T-helper 2 cell treated with Interferon-gamma antibody and Interleukin-4, amounts not matched to agents 5 μg/mL and 100 μg/mL, for 36 hours (primary cell): ENCODE results near the gene PLAAT2.
"Not testable (repeated sequence)": the region's sequence is repeated elsewhere in the genome, so short reads cannot be mapped to it uniquely, and the experiment has no call there.

Experiments
- DNase-seq: peaks from one replicate; pipeline ENCODE4 v3.0.0; 2021; ENCODE audit warnings: low spot score
- H3K27ac Mint-ChIP-seq: one replicate; pipeline ENCODE4 v1.8.0; 2021; ENCODE audit warnings: mild to moderate bottlenecking, mixed read lengths
- H3K27me3 Mint-ChIP-seq: one replicate; pipeline ENCODE4 v1.8.0; 2021; ENCODE audit warnings: low read depth, mixed read lengths
- H3K36me3 Mint-ChIP-seq: one replicate; pipeline ENCODE4 v1.8.0; 2021; ENCODE audit warnings: low read depth, mixed read lengths
- H3K4me1 Mint-ChIP-seq: one replicate; pipeline ENCODE4 v1.8.0; 2021; ENCODE audit warnings: low read depth, mixed read lengths
- H3K4me3 Mint-ChIP-seq: one replicate; pipeline ENCODE4 v1.8.0; 2022; ENCODE audit warnings: mild to moderate bottlenecking, moderate library complexity, mixed read lengths
- H3K9me3 Mint-ChIP-seq: one replicate; pipeline ENCODE4 v1.8.0; 2021; ENCODE audit warnings: mixed read lengths

PLAAT2 gene

GRCh38 chr11:63529373-63529772, 33.8 kb downstream of the PLAAT2 start:
- H3K4me1 Mint-ChIP-seq: peaks cover 46% of the 10 kb centered on the region
- H3K36me3 Mint-ChIP-seq: not testable (repeated sequence)

GRCh38 chr11:63528729-63529278, 34.4 kb downstream of the PLAAT2 start:
- DNase-seq, H3K36me3 Mint-ChIP-seq, H3K27me3 Mint-ChIP-seq, H3K9me3 Mint-ChIP-seq, H3K27ac Mint-ChIP-seq, H3K4me3 Mint-ChIP-seq: not testable (repeated sequence)
- H3K4me1 Mint-ChIP-seq: peaks cover 40% of the 10 kb centered on the region

More at GRCh38 chr11:63529373-63529772, 33.8 kb downstream of the PLAAT2 start:
- not testable (repeated sequence) for H3K27me3 Mint-ChIP-seq, H3K4me3 Mint-ChIP-seq, H3K9me3 Mint-ChIP-seq, DNase-seq, H3K27ac Mint-ChIP-seq

GRCh38 chr11:63528156-63528555, 35.0 kb downstream of the PLAAT2 start:
- H3K4me1 Mint-ChIP-seq: peaks cover 33% of the 10 kb centered on the region
- not testable (repeated sequence) for DNase-seq, H3K27ac Mint-ChIP-seq, H3K27me3 Mint-ChIP-seq, H3K4me3 Mint-ChIP-seq, H3K36me3 Mint-ChIP-seq
- H3K9me3 Mint-ChIP-seq: peaks cover 12% of the 10 kb centered on the region

GRCh38 chr11:63527667-63528066, 35.5 kb downstream of the PLAAT2 start:
- Mint-ChIP-seq H3K4me3 (no peak overlapping the region), H3K27me3 (peaks cover 7% of the 10 kb centered on the region), H3K27ac (no peak overlapping the region), H3K4me1 (peaks cover 29% of the 10 kb centered on the region), H3K36me3 (peaks cover 3% of the 10 kb centered on the region), H3K9me3 (peaks cover 14% of the 10 kb centered on the region)
- no peak for DNase-seq

- Mint-ChIP-seq H3K27me3 (peaks cover 21% of the 10 kb centered on the region), H3K9me3 (peaks cover 20% of the 10 kb centered on the region), H3K27ac (no peak overlapping the region), H3K4me1 (peaks cover 10% of the 10 kb centered on the region), H3K36me3 (peaks cover 3% of the 10 kb centered on the region), H3K4me3 (no peak overlapping the region)
- DNase-seq: no peak
These were observed 40.0 kb downstream of the PLAAT2 start for GRCh38 chr11:63523151-63523550.

- H3K9me3 Mint-ChIP-seq: peaks cover 20% of the 10 kb centered on the region
- no peak overlapping the region for H3K4me3 Mint-ChIP-seq
- peaks cover 9% of the 10 kb centered on the region for H3K4me1 Mint-ChIP-seq
- DNase-seq: no peak
- H3K36me3 Mint-ChIP-seq: peaks cover 3% of the 10 kb centered on the region
- no peak overlapping the region for H3K27ac Mint-ChIP-seq
- peaks cover 21% of the 10 kb centered on the region for H3K27me3 Mint-ChIP-seq
These were observed 41.3 kb downstream of the PLAAT2 start for GRCh38 chr11:63521896-63522295.

GRCh38 chr11:63520606-63521170, 42.5 kb downstream of the PLAAT2 start:
- Mint-ChIP-seq H3K4me1 (peaks cover 9% of the 10 kb centered on the region), H3K9me3 (peaks cover 20% of the 10 kb centered on the region), H3K27me3 (peaks cover 21% of the 10 kb centered on the region), H3K4me3 (no peak overlapping the region), H3K27ac (no peak overlapping the region), H3K36me3 (peaks cover 3% of the 10 kb centered on the region)
- no peak for DNase-seq

GRCh38 chr11:63518548-63518947, 44.6 kb downstream of the PLAAT2 start:
- H3K27ac Mint-ChIP-seq: peak overlapping the region; percentile 7
- peak overlapping the region; percentile 2 for H3K4me3 Mint-ChIP-seq
- peaks cover 11% of the 10 kb centered on the region for H3K9me3 Mint-ChIP-seq
- H3K27me3 Mint-ChIP-seq: peaks cover 19% of the 10 kb centered on the region
- H3K36me3 Mint-ChIP-seq: peaks cover 2% of the 10 kb centered on the region
- peaks cover 9% of the 10 kb centered on the region for H3K4me1 Mint-ChIP-seq
- DNase-seq: no peak

- H3K9me3 Mint-ChIP-seq: peaks cover 6% of the 10 kb centered on the region
- no peak overlapping the region for H3K27ac Mint-ChIP-seq
- H3K4me1 Mint-ChIP-seq: peaks cover 9% of the 10 kb centered on the region
- H3K4me3 Mint-ChIP-seq: no peak overlapping the region
- no peak for DNase-seq
- peaks cover 14% of the 10 kb centered on the region for H3K27me3 Mint-ChIP-seq
- H3K36me3 Mint-ChIP-seq: no peaks in the 10 kb centered on the region
These were observed 46.0 kb downstream of the PLAAT2 start for GRCh38 chr11:63517156-63517555.

- H3K27ac Mint-ChIP-seq: no peak overlapping the region
- DNase-seq: no peak
- peaks cover 9% of the 10 kb centered on the region for H3K4me1 Mint-ChIP-seq
- H3K27me3 Mint-ChIP-seq: peaks cover 11% of the 10 kb centered on the region
- H3K4me3 Mint-ChIP-seq: no peak overlapping the region
- peaks cover 6% of the 10 kb centered on the region for H3K9me3 Mint-ChIP-seq
- H3K36me3 Mint-ChIP-seq: no peaks in the 10 kb centered on the region
These were observed 47.1 kb downstream of the PLAAT2 start for GRCh38 chr11:63516109-63516508.

GRCh38 chr11:63512816-63513215, 50.4 kb downstream of the PLAAT2 start:
- H3K4me1 Mint-ChIP-seq: peaks cover 1% of the 10 kb centered on the region
- no peak for DNase-seq
- no peak overlapping the region for H3K27ac Mint-ChIP-seq
- H3K4me3 Mint-ChIP-seq: no peak overlapping the region
- H3K27me3 Mint-ChIP-seq: no peaks in the 10 kb centered on the region
- H3K9me3 Mint-ChIP-seq: no peaks in the 10 kb centered on the region
- no peaks in the 10 kb centered on the region for H3K36me3 Mint-ChIP-seq

- H3K36me3 Mint-ChIP-seq: no peaks in the 10 kb centered on the region
These were observed 52.0 kb downstream of the PLAAT2 start for GRCh38 chr11:63511048-63511748.

GRCh38 chr11:63510360-63511047, 52.7 kb downstream of the PLAAT2 start:
- Mint-ChIP-seq H3K27me3 (no peaks in the 10 kb centered on the region), H3K27ac (no peak overlapping the region), H3K9me3 (no peaks in the 10 kb centered on the region), H3K4me1 (peaks cover 10% of the 10 kb centered on the region), H3K36me3 (no peaks in the 10 kb centered on the region), H3K4me3 (no peak overlapping the region)
- no peak for DNase-seq

More at GRCh38 chr11:63511048-63511748, 52.0 kb downstream of the PLAAT2 start:
- no peaks in the 10 kb centered on the region for H3K27me3 Mint-ChIP-seq
- H3K4me1 Mint-ChIP-seq: peaks cover 8% of the 10 kb centered on the region
- DNase-seq: no peak
- H3K9me3 Mint-ChIP-seq: no peaks in the 10 kb centered on the region
- no peak overlapping the region for H3K27ac Mint-ChIP-seq
- no peak overlapping the region for H3K4me3 Mint-ChIP-seq

- H3K27ac Mint-ChIP-seq: no peak overlapping the region
These were observed 54.4 kb downstream of the PLAAT2 start for GRCh38 chr11:63508745-63509144.

More at GRCh38 chr11:63508745-63509144, 54.4 kb downstream of the PLAAT2 start:
- peaks cover 14% of the 10 kb centered on the region for H3K4me1 Mint-ChIP-seq
- no peaks in the 10 kb centered on the region for H3K9me3 Mint-ChIP-seq
- H3K27me3 Mint-ChIP-seq: no peaks in the 10 kb centered on the region
- no peak overlapping the region for H3K4me3 Mint-ChIP-seq
- no peaks in the 10 kb centered on the region for H3K36me3 Mint-ChIP-seq
- DNase-seq: no peak
